ENCODE measurements around the gene MACROD2.

The MACROD2 gene

GRCh38 chr20:15921930-15922329, 1926.6 kb downstream of the MACROD2 start:
- H3K4me3 ChIP-seq (ENCODE audit: low read depth, low read length) = no peak overlapping the region
- TF ChIP-seq CTCF (IDR thresholded peaks at IDR 0.05; ENCODE audit: borderline replicate concordance, insufficient read depth, low read depth, low read length) = no peak

- no peak for TF ChIP-seq CTCF (IDR thresholded peaks at IDR 0.05; ENCODE audit: borderline replicate concordance, insufficient read depth, low read depth, low read length)
- no peak overlapping the region for H3K4me3 ChIP-seq (ENCODE audit: low read depth, low read length)
Measured at GRCh38 chr20:15922556-15922955, 1927.2 kb downstream of the MACROD2 start.

- no peak for TF ChIP-seq CTCF (IDR thresholded peaks at IDR 0.05; ENCODE audit: borderline replicate concordance, insufficient read depth, low read depth, low read length)
- H3K4me3 ChIP-seq (ENCODE audit: low read depth, low read length) = no peak overlapping the region
Measured at GRCh38 chr20:15923030-15923776, 1927.9 kb downstream of the MACROD2 start.

GRCh38 chr20:15924556-15924955, 1929.2 kb downstream of the MACROD2 start:
- no peak for TF ChIP-seq CTCF (IDR thresholded peaks at IDR 0.05; ENCODE audit: borderline replicate concordance, insufficient read depth, low read depth, low read length)

GRCh38 chr20:15925376-15925775, 1930.1 kb downstream of the MACROD2 start:
- TF ChIP-seq CTCF (IDR thresholded peaks at IDR 0.05; ENCODE audit: borderline replicate concordance, insufficient read depth, low read depth, low read length) = no peak
- H3K4me3 ChIP-seq (ENCODE audit: low read depth, low read length) = no peak overlapping the region

More at GRCh38 chr20:15924556-15924955, 1929.2 kb downstream of the MACROD2 start:
- no peak overlapping the region for H3K4me3 ChIP-seq (ENCODE audit: low read depth, low read length)

- H3K4me3 ChIP-seq (ENCODE audit: low read depth, low read length) = no peak overlapping the region
- no peak for TF ChIP-seq CTCF (IDR thresholded peaks at IDR 0.05; ENCODE audit: borderline replicate concordance, insufficient read depth, low read depth, low read length)
Measured at GRCh38 chr20:15927893-15928650, 1932.8 kb downstream of the MACROD2 start.

Measured in GM12875 (cell line).